Fibroblast of lung (primary cell): ENCODE data around the gene KL.

Experiments used
- EZH2 ChIP-seq: IDR thresholded peaks from 2 replicates; pipeline ENCODE4 v1.5.1; 2012; ENCODE audit warnings: low read length, control low read depth, mild to moderate bottlenecking; ENCODE audit errors: missing control alignments
- TF ChIP-seq, protein P1 (sequence below), 2 donors: IDR thresholded peaks in 1 of 2; conservative IDR thresholded peaks in 1 of 2; 1 replicate in 1 of 2; 2 replicates in 1 of 2; pipeline ENCODE4 v1.5.1; 2011 to 2012; ENCODE audit warnings: low read length in 2 of 2, control low read depth in 1 of 2, inconsistent platforms in 1 of 2, low read depth in 1 of 2, mild to moderate bottlenecking in 1 of 2

DNA sequence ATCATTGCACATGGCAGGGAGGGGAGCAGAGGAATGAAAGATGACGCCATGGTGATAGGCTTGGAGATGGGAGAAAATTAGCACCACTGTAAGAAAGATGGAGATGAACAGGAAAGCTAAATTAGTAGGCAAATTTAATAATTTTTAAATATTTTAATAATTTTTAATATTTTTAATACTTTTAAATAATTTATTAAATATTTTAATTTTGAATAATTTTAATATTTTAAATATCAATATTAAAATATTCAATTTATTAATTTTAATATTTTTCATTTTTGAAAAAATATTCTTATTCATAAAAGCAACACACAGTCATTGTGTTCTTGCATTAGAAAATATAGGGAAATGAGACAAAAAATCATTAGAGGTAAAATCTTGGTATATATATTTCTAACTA, 15.9 kb upstream of the KL start:
- TF ChIP-seq, protein P1, sequence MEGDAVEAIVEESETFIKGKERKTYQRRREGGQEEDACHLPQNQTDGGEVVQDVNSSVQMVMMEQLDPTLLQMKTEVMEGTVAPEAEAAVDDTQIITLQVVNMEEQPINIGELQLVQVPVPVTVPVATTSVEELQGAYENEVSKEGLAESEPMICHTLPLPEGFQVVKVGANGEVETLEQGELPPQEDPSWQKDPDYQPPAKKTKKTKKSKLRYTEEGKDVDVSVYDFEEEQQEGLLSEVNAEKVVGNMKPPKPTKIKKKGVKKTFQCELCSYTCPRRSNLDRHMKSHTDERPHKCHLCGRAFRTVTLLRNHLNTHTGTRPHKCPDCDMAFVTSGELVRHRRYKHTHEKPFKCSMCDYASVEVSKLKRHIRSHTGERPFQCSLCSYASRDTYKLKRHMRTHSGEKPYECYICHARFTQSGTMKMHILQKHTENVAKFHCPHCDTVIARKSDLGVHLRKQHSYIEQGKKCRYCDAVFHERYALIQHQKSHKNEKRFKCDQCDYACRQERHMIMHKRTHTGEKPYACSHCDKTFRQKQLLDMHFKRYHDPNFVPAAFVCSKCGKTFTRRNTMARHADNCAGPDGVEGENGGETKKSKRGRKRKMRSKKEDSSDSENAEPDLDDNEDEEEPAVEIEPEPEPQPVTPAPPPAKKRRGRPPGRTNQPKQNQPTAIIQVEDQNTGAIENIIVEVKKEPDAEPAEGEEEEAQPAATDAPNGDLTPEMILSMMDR (conservative IDR thresholded peaks at IDR 0.05 in 1 of 2, IDR thresholded peaks at IDR 0.05 in 1 of 2; ENCODE audit: low read depth in 1 of 2, low read length in 2 of 2), result no peak
- TF ChIP-seq EZH2, result no peak
